Measurements from ENCODE around the gene ROBO3.

DNA sequence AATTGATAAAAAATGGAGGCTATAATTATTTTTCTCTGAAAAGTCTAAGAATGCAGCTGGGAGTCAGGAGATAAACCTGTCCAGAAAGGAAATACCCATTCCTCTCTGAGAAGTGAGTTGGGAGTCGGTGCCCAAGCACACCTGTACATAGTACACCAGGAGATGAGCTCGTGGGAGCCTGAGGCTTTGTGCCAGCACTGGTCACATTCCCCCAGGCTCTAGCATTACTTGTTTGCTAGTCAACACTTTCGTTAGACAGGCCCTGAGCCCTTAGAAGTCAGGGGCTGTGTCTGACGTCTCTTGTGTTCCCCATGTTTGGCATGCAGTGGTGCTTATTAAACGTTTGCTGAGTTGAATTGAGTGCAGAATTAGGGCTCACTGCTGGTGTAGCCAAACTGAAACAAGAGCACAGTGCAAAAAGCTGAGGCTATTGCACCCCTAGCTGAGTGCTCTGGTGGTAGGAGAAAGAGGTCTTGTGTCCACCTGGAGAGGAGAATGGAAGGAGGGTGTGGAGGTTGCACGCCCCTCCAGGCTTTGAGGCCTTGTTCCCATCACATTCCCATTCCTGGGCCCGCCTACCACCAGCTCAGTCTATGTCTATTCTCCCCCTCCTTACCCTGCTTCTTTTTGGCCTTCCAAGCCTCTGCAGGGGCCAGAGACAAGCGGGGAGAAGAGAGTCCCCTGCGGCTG is 25.6 kb downstream of the ROBO3 start:
- TF ChIP-seq, protein P1, sequence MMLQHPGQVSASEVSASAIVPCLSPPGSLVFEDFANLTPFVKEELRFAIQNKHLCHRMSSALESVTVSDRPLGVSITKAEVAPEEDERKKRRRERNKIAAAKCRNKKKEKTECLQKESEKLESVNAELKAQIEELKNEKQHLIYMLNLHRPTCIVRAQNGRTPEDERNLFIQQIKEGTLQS (IDR thresholded peaks at IDR 0.05; ENCODE audit: insufficient read depth, low read depth, low read length), result no peak
- TF ChIP-seq, protein P2, sequence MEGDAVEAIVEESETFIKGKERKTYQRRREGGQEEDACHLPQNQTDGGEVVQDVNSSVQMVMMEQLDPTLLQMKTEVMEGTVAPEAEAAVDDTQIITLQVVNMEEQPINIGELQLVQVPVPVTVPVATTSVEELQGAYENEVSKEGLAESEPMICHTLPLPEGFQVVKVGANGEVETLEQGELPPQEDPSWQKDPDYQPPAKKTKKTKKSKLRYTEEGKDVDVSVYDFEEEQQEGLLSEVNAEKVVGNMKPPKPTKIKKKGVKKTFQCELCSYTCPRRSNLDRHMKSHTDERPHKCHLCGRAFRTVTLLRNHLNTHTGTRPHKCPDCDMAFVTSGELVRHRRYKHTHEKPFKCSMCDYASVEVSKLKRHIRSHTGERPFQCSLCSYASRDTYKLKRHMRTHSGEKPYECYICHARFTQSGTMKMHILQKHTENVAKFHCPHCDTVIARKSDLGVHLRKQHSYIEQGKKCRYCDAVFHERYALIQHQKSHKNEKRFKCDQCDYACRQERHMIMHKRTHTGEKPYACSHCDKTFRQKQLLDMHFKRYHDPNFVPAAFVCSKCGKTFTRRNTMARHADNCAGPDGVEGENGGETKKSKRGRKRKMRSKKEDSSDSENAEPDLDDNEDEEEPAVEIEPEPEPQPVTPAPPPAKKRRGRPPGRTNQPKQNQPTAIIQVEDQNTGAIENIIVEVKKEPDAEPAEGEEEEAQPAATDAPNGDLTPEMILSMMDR (IDR thresholded peaks at IDR 0.05; ENCODE audit: control extremely low read depth in 1 of 3, insufficient read depth in 1 of 3, low read depth in 1 of 3, low read length in 3 of 3), result no peak

All from H1 (cell line).